OCI-LY3 (cell line): ENCODE results near the gene VAMP4.
"Not testable (repeated sequence)": the region's sequence is repeated elsewhere in the genome, so short reads cannot be mapped to it uniquely, and the experiment has no call there.

Source experiments
- H2AFZ ChIP-seq: fragments of 200-600, 300-600 bp; shearing (Covaris generic); 2 replicates; pipeline ENCODE4 v1.6.0; 2014; ENCODE audit warnings: antibody characterized with exemption, low read depth, low read length
- H3K27ac ChIP-seq: fragments of 200-600, 300-600 bp; sonication (generic); 2 replicates; pipeline ENCODE4 v1.5.1; 2014; ENCODE audit warnings: mild to moderate bottlenecking, low read length, moderate library complexity, mixed read lengths
- H3K27me3 ChIP-seq: fragments of 200-600, 300-600 bp; sonication (generic); 2 replicates; pipeline ENCODE4 v1.6.1; 2014; ENCODE audit warnings: low read depth, low read length, mixed read lengths
- H3K36me3 ChIP-seq: fragments of 200-600, 300-600 bp; sonication (generic); replicated peaks from 2 replicates; pipeline ENCODE3; 2014; ENCODE audit warnings: low read depth, low read length, mixed read lengths
- H3K4me1 ChIP-seq: fragments of 300-600, 200-600 bp; sonication (generic); 2 replicates; pipeline ENCODE4 v1.6.1; 2014; ENCODE audit warnings: low read length, mixed read lengths
- H3K4me2 ChIP-seq: fragments of 200-600, 300-600 bp; sonication (generic); 2 replicates; pipeline ENCODE4 v1.6.1; 2014; ENCODE audit warnings: low read length, mixed read lengths
- H3K4me3 ChIP-seq: fragments of 300-600, 200-600 bp; sonication (generic); 2 replicates; pipeline ENCODE4 v1.5.1; 2014; ENCODE audit warnings: antibody characterized with exemption, mild to moderate bottlenecking, low read length, moderate library complexity
- H3K79me2 ChIP-seq: fragments of 300-600, 200-600 bp; shearing (Covaris generic); 2 replicates; pipeline ENCODE4 v1.6.1; 2014; ENCODE audit warnings: mild to moderate bottlenecking, low read length, mixed read lengths
- H3K9ac ChIP-seq: fragments of 300-600, 200-600 bp; shearing (Covaris generic); 2 replicates; pipeline ENCODE4 v1.6.0; 2014; ENCODE audit warnings: mild to moderate bottlenecking, low read length, moderate library complexity
- H3K9me3 ChIP-seq: fragments of 200-600, 300-600 bp; shearing (Covaris generic); 2 replicates; pipeline ENCODE4 v1.6.1; 2014; ENCODE audit warnings: low read length, mixed read lengths; ENCODE audit not compliant: insufficient read depth
- H4K20me1 ChIP-seq: fragments of 200-600, 300-600 bp; sonication (generic); 2 replicates; pipeline ENCODE4 v1.6.1; 2016; ENCODE audit warnings: low read length, mixed read lengths; ENCODE audit not compliant: insufficient read depth
- EZH2phosphoT487 ChIP-seq: fragments of 200-600 bp; shearing (Covaris generic); IDR thresholded peaks from 2 replicates; pipeline ENCODE4 v1.6.1; 2018; ENCODE audit warnings: antibody characterized with exemption, mixed run types, low read depth
- TF ChIP-seq, protein P1 (sequence below): fragments of 200-600, 300-600 bp; sonication (generic); IDR thresholded peaks from 2 replicates; pipeline ENCODE4 v1.5.1; 2014; ENCODE audit warnings: antibody characterized with exemption, low read length, low read depth

Gene VAMP4

DNA sequence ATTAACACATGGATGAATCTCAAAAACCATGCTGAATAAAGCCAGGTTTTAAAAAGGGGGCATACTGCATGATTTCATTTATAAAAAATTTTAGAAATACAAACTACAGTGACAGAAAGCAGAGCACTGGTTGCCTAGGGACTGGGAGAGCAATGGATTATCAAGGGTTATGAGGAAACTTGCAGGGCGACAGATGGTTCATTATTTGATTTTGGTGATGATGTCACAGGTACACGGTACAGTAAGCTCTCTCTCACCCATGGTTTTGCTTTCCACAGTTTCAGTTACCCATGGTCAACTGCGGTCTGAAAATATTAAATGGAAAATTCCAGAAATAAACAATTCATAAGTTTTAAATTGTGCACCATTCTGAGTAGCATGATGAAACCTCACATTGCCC is 14.1 kb downstream of the VAMP4 start:
- Histone ChIP-seq H4K20me1 (no peaks in the 10 kb centered on the region), H3K36me3 (peaks cover 11% of the 10 kb centered on the region), H3K4me3 (no peak overlapping the region), H3K27ac (no peak overlapping the region), H3K9ac (no peak overlapping the region), H3K79me2 (no peaks in the 10 kb centered on the region), H3K9me3 (no peaks in the 10 kb centered on the region), H2AFZ (no peak overlapping the region), H3K4me1 (no peaks in the 10 kb centered on the region), H3K4me2 (no peak overlapping the region), H3K27me3 (no peaks in the 10 kb centered on the region)
- TF ChIP-seq EZH2phosphoT487, result no peak
- TF ChIP-seq, protein P1, sequence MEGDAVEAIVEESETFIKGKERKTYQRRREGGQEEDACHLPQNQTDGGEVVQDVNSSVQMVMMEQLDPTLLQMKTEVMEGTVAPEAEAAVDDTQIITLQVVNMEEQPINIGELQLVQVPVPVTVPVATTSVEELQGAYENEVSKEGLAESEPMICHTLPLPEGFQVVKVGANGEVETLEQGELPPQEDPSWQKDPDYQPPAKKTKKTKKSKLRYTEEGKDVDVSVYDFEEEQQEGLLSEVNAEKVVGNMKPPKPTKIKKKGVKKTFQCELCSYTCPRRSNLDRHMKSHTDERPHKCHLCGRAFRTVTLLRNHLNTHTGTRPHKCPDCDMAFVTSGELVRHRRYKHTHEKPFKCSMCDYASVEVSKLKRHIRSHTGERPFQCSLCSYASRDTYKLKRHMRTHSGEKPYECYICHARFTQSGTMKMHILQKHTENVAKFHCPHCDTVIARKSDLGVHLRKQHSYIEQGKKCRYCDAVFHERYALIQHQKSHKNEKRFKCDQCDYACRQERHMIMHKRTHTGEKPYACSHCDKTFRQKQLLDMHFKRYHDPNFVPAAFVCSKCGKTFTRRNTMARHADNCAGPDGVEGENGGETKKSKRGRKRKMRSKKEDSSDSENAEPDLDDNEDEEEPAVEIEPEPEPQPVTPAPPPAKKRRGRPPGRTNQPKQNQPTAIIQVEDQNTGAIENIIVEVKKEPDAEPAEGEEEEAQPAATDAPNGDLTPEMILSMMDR, result no peak

DNA sequence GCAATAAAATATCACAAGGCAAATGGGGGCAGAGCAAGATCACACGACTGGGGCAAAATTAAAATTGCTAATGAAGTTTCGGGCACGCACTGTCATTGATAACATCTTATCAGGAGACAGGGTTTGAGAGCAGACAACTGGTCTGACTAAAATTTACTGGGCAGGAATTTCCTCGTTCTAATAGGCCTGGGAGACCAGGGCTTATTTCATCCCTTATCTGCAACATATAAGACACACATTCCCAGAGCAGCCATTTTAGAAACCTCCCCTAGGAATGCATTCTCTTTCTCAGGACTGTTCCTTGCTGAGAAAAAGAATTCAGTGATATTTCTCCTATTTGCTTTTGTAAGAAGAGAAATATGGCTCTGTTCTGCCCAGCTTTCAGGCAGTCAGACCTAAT is 18.7 kb downstream of the VAMP4 start:
- H3K27ac ChIP-seq, H2AFZ ChIP-seq, H3K36me3 ChIP-seq, H3K9ac ChIP-seq, H3K27me3 ChIP-seq, H3K4me1 ChIP-seq, H3K4me3 ChIP-seq, H3K9me3 ChIP-seq, H3K4me2 ChIP-seq, H3K79me2 ChIP-seq, H4K20me1 ChIP-seq: not testable (repeated sequence)

DNA sequence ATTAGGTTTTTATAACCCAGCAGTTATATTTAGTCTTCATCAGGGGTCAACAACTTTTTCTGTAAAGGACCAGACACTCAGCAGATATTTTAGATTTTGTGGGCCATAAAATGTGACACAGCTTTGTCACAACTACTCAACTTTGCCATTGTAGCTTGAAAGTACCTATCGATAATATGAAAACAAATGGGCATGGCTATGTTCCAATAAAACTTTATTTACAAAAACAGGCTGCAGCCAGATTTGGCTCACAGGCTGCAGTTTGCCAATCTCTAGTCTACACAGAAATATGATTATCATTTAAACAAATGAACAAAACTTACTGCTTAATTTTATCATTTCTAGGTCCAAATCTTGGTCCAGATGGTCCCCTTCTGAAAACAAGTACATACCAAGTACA is 23.0 kb downstream of the VAMP4 start:
- Histone ChIP-seq H3K4me1 (peaks cover 11% of the 10 kb centered on the region), H3K27me3 (no peaks in the 10 kb centered on the region), H4K20me1 (no peaks in the 10 kb centered on the region), H3K79me2 (no peaks in the 10 kb centered on the region), H3K9ac (no peak overlapping the region), H3K4me3 (no peak overlapping the region), H3K36me3 (no peaks in the 10 kb centered on the region), H3K27ac (no peak overlapping the region), H3K9me3 (no peaks in the 10 kb centered on the region), H3K4me2 (no peak overlapping the region), H2AFZ (no peak overlapping the region)
- TF ChIP-seq, protein P1, result no peak
- TF ChIP-seq EZH2phosphoT487, result no peak

DNA sequence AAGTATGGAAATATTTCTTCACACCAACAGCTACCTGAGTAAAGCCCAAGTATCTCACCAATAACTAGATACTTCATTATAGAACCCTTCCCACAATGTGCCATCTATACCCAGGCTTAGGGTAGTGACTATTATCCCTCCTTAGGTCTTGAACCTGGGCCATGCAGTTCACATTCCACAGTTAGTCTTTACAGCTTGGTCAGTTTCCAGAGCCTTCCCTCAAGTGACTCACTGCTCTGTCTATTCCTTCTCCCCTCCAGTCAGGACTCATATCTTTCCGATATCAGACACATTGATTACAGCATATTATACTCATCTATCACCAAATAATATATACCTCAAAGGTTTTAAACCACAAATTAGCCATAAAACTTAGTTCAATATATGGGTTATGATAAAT is 23.6 kb downstream of the VAMP4 start:
- no peak overlapping the region for H2AFZ ChIP-seq
- H3K4me3 ChIP-seq, result no peak overlapping the region
- H3K9ac ChIP-seq, result no peak overlapping the region
- H3K4me2 ChIP-seq, result no peak overlapping the region
- H4K20me1 ChIP-seq, result no peaks in the 10 kb centered on the region
- no peaks in the 10 kb centered on the region for H3K79me2 ChIP-seq
- peaks cover 11% of the 10 kb centered on the region for H3K4me1 ChIP-seq
- H3K27ac ChIP-seq, result no peak overlapping the region
- H3K9me3 ChIP-seq, result no peaks in the 10 kb centered on the region
- TF ChIP-seq, protein P1, result no peak
- TF ChIP-seq EZH2phosphoT487, result no peak
- H3K27me3 ChIP-seq, result no peaks in the 10 kb centered on the region
- no peaks in the 10 kb centered on the region for H3K36me3 ChIP-seq

DNA sequence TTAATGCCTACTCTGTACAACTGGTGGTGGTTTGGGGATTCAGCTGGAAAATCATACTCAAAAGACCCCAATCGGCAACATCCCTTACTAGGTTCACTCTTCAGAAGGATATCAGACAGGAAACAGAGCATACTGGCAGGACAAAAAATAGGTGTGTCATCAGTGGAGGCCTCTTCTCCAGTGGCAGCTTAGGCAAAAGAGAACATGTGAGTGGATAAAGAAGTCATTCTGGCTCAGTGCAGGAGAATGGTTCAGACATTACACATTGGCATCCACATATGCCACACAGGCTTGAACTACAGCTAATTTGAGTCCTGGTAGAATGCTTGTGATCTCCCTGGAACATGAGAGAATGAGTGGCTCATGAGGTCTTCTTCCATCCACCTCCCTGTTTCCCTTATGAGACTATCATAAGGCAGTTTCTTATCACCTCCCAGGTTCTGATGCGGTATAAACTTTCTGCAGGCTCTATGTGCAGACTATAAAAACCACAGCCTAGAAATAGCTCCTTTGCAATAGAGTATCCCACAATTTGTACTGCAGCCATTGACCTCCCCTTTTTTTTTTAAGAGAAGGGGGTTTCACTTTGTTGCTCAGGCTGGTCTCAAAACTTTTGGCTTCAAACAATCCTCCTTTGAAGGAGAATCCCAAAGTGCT is 24.7 kb downstream of the VAMP4 start:
- H4K20me1 ChIP-seq, result no peaks in the 10 kb centered on the region

More for the DNA sequence above, 24.7 kb downstream of the VAMP4 start:
- no peaks in the 10 kb centered on the region for H3K36me3 ChIP-seq
- H3K9ac ChIP-seq, result no peak overlapping the region
- no peak overlapping the region for H3K4me2 ChIP-seq
- TF ChIP-seq, protein P1, result no peak
- no peak for TF ChIP-seq EZH2phosphoT487
- H3K4me3 ChIP-seq, result no peak overlapping the region
- peaks cover 11% of the 10 kb centered on the region for H3K4me1 ChIP-seq
- no peak overlapping the region for H2AFZ ChIP-seq
- H3K79me2 ChIP-seq, result no peaks in the 10 kb centered on the region
- no peaks in the 10 kb centered on the region for H3K9me3 ChIP-seq
- H3K27me3 ChIP-seq, result no peaks in the 10 kb centered on the region
- no peak overlapping the region for H3K27ac ChIP-seq
